Duodenal mucosa (tissue), 2 donors: ENCODE results near the gene HLA-A.
A peak's percentile ranks its signal among the peaks of the same experiment; 100 is the strongest.
"Not testable (repeated sequence)": the region's sequence is repeated elsewhere in the genome, so short reads cannot be mapped to it uniquely, and the experiment has no call there.

Experiments used
- H3K27ac ChIP-seq: one replicate; pipeline ENCODE4 v1.7.0; 2013; ENCODE audit warnings: low read depth, low read length
- H3K27me3 ChIP-seq, 2 donors: one replicate each; pipeline ENCODE4 v1.7.0; 2013; ENCODE audit warnings: low read length in 2 of 2, control low read depth in 1 of 2; ENCODE audit not compliant: insufficient read depth in 2 of 2, control insufficient read depth in 1 of 2
- H3K36me3 ChIP-seq, 2 donors: one replicate each; pipeline ENCODE4 v1.7.0; 2013; ENCODE audit warnings: low read length in 2 of 2, control low read depth in 1 of 2; ENCODE audit not compliant: insufficient read depth in 2 of 2, control insufficient read depth in 1 of 2
- H3K4me1 ChIP-seq, 2 donors: one replicate each; pipeline ENCODE4 v1.7.0; 2013; ENCODE audit warnings: low read length in 2 of 2, control low read depth in 1 of 2; ENCODE audit not compliant: insufficient read depth in 2 of 2, control insufficient read depth in 1 of 2
- H3K4me3 ChIP-seq, 2 donors: one replicate each; pipeline ENCODE4 v1.7.0; 2013; ENCODE audit warnings: low read length in 2 of 2, low read depth in 1 of 2
- H3K9ac ChIP-seq, 2 donors: one replicate each; pipeline ENCODE4 v1.7.0; 2013; ENCODE audit warnings: low read length in 2 of 2, low read depth in 1 of 2
- H3K9me3 ChIP-seq, 2 donors: one replicate each; pipeline ENCODE4 v1.7.0; 2013; ENCODE audit warnings: low read length in 2 of 2, control low read depth in 1 of 2; ENCODE audit not compliant: control insufficient read depth in 1 of 2

HLA-A gene

GRCh38 chr6:29968130-29968529 lies 25.8 kb downstream of the HLA-A start:
- Histone ChIP-seq H3K27ac (no peak overlapping the region), H3K27me3 (no peaks in the 10 kb centered on the region), H3K4me3 (peak overlapping the region in 1 of 2 donors; percentile 0), H3K9ac (no peak overlapping the region), H3K36me3 (no peaks in the 10 kb centered on the region), H3K4me1 (peaks cover 25 to 45% of the 10 kb centered on the region in 2 donors), H3K9me3 (no peaks in the 10 kb centered on the region)

- Histone ChIP-seq H3K4me1 (peaks cover 25 to 45% of the 10 kb centered on the region in 2 donors), H3K36me3 (no peaks in the 10 kb centered on the region), H3K4me3 (no peak overlapping the region), H3K27ac (no peak overlapping the region), H3K9ac (no peak overlapping the region), H3K9me3 (no peaks in the 10 kb centered on the region), H3K27me3 (no peaks in the 10 kb centered on the region)
Observed at GRCh38 chr6:29968905-29969304, 26.6 kb downstream of the HLA-A start.

GRCh38 chr6:29970711-29971110 lies 28.4 kb downstream of the HLA-A start:
- H3K27ac ChIP-seq, result no peak overlapping the region
- H3K27me3 ChIP-seq, result peaks cover 10% of the 10 kb centered on the region in 2 donors
- no peaks in the 10 kb centered on the region for H3K36me3 ChIP-seq

GRCh38 chr6:29974901-29975560 lies 32.7 kb downstream of the HLA-A start:
- H3K36me3 ChIP-seq, result no peaks in the 10 kb centered on the region
- no peak overlapping the region for H3K27ac ChIP-seq
- H3K9ac ChIP-seq, result peak overlapping the region; percentile 33 to 75
- H3K4me1 ChIP-seq, result peaks cover 22 to 28% of the 10 kb centered on the region in 2 donors
- peak overlapping the region; percentile 55 to 61 for H3K4me3 ChIP-seq
- H3K9me3 ChIP-seq, result no peaks in the 10 kb centered on the region
- H3K27me3 ChIP-seq, result peaks cover 11 to 12% of the 10 kb centered on the region in 2 donors

More at GRCh38 chr6:29970711-29971110, 28.4 kb downstream of the HLA-A start:
- no peak overlapping the region for H3K4me3 ChIP-seq
- peaks cover 28 to 42% of the 10 kb centered on the region in 2 donors for H3K4me1 ChIP-seq
- H3K9me3 ChIP-seq, result no peaks in the 10 kb centered on the region
- no peak overlapping the region for H3K9ac ChIP-seq

GRCh38 chr6:29975561-29975907 lies 33.2 kb downstream of the HLA-A start:
- no peak overlapping the region for H3K27ac ChIP-seq
- H3K36me3 ChIP-seq, result no peaks in the 10 kb centered on the region
- H3K9ac ChIP-seq, result peak overlapping the region; percentile 33 to 75
- peaks cover 22 to 28% of the 10 kb centered on the region in 2 donors for H3K4me1 ChIP-seq
- peak overlapping the region; percentile 55 to 61 for H3K4me3 ChIP-seq
- H3K9me3 ChIP-seq, result no peaks in the 10 kb centered on the region
- H3K27me3 ChIP-seq, result peaks cover 11 to 12% of the 10 kb centered on the region in 2 donors

- Histone ChIP-seq H3K4me3 (peak overlapping the region; percentile 61 to 78), H3K4me1 (peaks cover 23 to 31% of the 10 kb centered on the region in 2 donors), H3K9ac (peak overlapping the region; percentile 60 to 75), H3K36me3 (no peaks in the 10 kb centered on the region), H3K9me3 (no peaks in the 10 kb centered on the region), H3K27me3 (peaks cover 11 to 12% of the 10 kb centered on the region in 2 donors), H3K27ac (no peak overlapping the region)
Observed at GRCh38 chr6:29976253-29976587, 33.9 kb downstream of the HLA-A start.

GRCh38 chr6:29976588-29977424 lies 34.5 kb downstream of the HLA-A start:
- peak overlapping the region; percentile 61 to 78 for H3K4me3 ChIP-seq
- no peaks in the 10 kb centered on the region for H3K9me3 ChIP-seq
- peak overlapping the region; percentile 74 to 75 for H3K9ac ChIP-seq
- peak overlapping the region; percentile 87 for H3K27ac ChIP-seq
- H3K4me1 ChIP-seq, result peaks cover 29 to 36% of the 10 kb centered on the region in 2 donors
- peaks cover 11 to 12% of the 10 kb centered on the region in 2 donors for H3K27me3 ChIP-seq
- H3K36me3 ChIP-seq, result no peaks in the 10 kb centered on the region

- H3K36me3 ChIP-seq, result no peaks in the 10 kb centered on the region
- H3K27me3 ChIP-seq, result peaks cover 11 to 12% of the 10 kb centered on the region in 2 donors
- H3K27ac ChIP-seq, result peak overlapping the region; percentile 87
- peaks cover 32 to 36% of the 10 kb centered on the region in 2 donors for H3K4me1 ChIP-seq
- H3K4me3 ChIP-seq, result peak overlapping the region; percentile 61 to 78
- H3K9me3 ChIP-seq, result no peaks in the 10 kb centered on the region
- peak overlapping the region; percentile 74 to 75 for H3K9ac ChIP-seq
Observed at GRCh38 chr6:29977425-29977727, 35.0 kb downstream of the HLA-A start.

GRCh38 chr6:29980013-29980412 lies 37.7 kb downstream of the HLA-A start:
- H3K27me3 ChIP-seq, H3K9me3 ChIP-seq, H3K9ac ChIP-seq, H3K36me3 ChIP-seq, H3K27ac ChIP-seq, H3K4me3 ChIP-seq: not testable (repeated sequence)
- H3K4me1 ChIP-seq, result peaks cover 29 to 30% of the 10 kb centered on the region in 2 donors

- Histone ChIP-seq H3K27ac (no peak overlapping the region), H3K9me3 (no peaks in the 10 kb centered on the region), H3K27me3 (peaks cover 3 to 5% of the 10 kb centered on the region in 2 donors), H3K9ac (no peak overlapping the region), H3K36me3 (no peaks in the 10 kb centered on the region), H3K4me3 (no peak overlapping the region), H3K4me1 (peaks cover 25% of the 10 kb centered on the region in 2 donors)
Observed at GRCh38 chr6:29980511-29980910, 38.2 kb downstream of the HLA-A start.
